ENCODE results near the gene PPP2R2D. TPM values are rescaled to one million over a fixed set of nuclear protein-coding genes. Genes with fewer than 3 reads are reported as not detected.

Gene PPP2R2D
- total RNA-seq, 2 experiments from 2014 or later, result 31.6 to 32.3 TPM

DNA sequence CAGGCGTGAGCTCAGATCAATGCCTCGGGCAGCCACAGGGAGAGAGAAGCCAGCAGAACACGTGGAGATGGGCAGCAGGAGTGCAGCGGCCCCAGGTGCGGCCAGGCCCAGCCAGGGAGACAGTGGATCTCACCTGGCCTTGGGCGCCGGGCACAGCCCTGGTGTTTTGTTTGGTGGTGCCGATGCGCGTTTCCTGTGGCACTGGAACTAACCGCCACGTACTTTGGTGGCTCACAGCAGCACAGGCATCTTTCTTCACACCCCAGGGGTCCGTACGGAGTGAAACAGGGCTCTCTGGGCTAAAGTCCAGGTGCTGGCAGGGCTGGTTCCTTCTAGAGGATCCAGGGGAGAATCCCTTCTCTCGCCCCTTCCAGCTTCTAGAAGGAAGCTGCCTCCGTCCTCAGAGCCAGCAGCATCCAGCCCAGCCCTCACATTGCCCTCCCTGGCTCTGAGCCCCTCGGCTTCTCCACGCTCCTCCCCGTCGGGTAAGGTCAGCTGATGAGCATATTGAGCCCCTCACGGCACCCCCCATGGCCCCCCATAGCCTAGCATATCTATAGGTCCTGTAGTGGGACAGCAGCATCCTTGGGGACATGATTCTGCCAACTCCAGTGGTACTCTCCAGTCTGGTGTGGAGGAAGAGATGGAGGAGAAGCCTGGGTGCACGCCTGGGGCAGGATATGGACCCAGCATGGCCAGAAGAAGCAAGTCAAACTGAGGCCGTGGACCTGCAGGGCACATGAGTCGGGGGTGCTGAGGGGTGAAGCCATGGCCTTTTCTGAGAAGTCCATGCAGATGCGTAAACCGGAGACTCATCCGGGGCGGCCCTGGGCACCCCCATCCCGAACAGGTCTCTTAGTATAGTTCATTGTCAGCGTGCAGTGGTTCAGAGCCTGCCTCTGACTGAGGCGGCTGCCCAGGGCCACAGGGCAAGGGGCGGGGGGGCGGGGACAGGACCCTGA, 43.4 kb upstream of the PPP2R2D start:
- DNase-seq, result no peak
- no peak for ATAC-seq
- H3K36me3 Mint-ChIP-seq (ENCODE audit: low read depth), result no peaks in the 10 kb centered on the region
- ChIA-PET CTCF (no interaction called here), POLR2A (no interaction called here)
- H3K4me1 Mint-ChIP-seq (ENCODE audit: low read depth), result no peaks in the 10 kb centered on the region
- TF ChIP-seq, protein P1, sequence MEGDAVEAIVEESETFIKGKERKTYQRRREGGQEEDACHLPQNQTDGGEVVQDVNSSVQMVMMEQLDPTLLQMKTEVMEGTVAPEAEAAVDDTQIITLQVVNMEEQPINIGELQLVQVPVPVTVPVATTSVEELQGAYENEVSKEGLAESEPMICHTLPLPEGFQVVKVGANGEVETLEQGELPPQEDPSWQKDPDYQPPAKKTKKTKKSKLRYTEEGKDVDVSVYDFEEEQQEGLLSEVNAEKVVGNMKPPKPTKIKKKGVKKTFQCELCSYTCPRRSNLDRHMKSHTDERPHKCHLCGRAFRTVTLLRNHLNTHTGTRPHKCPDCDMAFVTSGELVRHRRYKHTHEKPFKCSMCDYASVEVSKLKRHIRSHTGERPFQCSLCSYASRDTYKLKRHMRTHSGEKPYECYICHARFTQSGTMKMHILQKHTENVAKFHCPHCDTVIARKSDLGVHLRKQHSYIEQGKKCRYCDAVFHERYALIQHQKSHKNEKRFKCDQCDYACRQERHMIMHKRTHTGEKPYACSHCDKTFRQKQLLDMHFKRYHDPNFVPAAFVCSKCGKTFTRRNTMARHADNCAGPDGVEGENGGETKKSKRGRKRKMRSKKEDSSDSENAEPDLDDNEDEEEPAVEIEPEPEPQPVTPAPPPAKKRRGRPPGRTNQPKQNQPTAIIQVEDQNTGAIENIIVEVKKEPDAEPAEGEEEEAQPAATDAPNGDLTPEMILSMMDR (IDR thresholded peaks at IDR 0.05), result no peak
- no peak overlapping the region for H3K27ac Mint-ChIP-seq
- no peaks in the 10 kb centered on the region for H3K9me3 Mint-ChIP-seq
- peaks cover 2% of the 10 kb centered on the region for H3K27me3 Mint-ChIP-seq
- no peak overlapping the region for H3K4me3 Mint-ChIP-seq
- intact Hi-C loops (cut with micrococcal nuclease), result no loop called here

DNA sequence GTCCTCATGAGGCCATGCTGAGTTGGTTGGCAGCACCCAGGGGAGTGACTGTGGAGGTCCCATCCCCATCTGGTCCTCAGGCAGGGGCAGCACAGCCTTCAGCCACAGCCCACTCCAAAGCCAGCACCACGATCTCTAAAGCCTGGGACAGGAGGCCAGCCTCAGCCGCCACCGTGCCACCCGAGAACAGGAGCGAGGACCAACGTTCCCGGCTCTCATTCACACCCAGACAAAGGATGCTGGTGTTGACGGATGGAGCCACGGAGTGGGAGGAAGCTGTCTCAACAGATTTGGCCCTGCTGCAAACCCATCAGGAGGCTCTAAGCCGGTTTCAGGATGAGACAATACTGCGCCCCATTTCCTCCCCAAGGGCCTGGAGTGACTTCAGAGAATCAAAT, 42.7 kb upstream of the PPP2R2D start:
- ChIA-PET CTCF (no interaction called here), POLR2A (no interaction called here)
- DNase-seq, result no peak
- Mint-ChIP-seq H3K27me3 (peaks cover 2% of the 10 kb centered on the region), H3K4me1 (ENCODE audit: low read depth) (no peaks in the 10 kb centered on the region), H3K4me3 (no peak overlapping the region), H3K36me3 (ENCODE audit: low read depth) (no peaks in the 10 kb centered on the region), H3K27ac (no peak overlapping the region), H3K9me3 (no peaks in the 10 kb centered on the region)
- TF ChIP-seq, protein P1 (IDR thresholded peaks at IDR 0.05), result no peak
- no peak for ATAC-seq
- intact Hi-C loops (cut with micrococcal nuclease), result no loop called here

DNA sequence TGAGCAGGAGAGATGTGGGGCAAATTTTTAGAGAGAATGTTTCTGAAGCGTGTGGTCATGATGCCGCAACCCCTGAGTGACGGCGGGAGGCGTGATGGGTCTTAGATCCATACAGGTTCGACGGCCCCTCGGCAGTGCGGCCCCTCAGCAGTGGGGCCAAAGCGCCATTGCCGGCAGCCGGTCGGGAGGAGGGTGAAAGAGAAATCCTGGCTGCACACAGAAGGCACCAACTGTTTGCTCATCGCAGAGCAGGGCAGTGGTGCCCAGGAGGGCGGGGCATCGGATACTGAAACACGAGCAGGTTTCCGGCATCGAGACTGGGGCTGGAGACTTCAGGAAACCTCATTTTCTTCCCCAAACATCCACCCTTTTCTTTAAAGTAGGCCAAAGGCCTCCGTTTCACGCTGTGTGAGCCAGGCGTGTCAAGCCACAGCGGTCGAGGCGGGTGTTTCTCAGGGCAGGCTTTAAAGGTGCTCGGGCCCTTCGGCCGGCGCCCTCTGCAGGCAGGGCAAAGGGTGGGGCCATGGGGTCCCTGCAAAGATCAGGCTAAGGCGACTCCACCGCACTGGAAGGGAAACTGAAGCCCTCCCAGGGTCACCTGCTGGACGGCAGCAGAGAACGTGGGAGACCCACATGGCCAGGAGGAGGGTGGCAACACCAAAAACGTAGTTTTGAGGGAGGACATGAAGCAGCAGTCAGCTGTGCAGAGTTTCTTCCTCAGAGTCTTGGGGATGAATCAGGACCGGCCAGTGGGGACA, 42.0 kb upstream of the PPP2R2D start:
- POLR2A ChIA-PET, result no interaction called here
- Mint-ChIP-seq H3K4me3 (no peak overlapping the region), H3K27me3 (peaks cover 2% of the 10 kb centered on the region), H3K4me1 (ENCODE audit: low read depth) (no peaks in the 10 kb centered on the region), H3K36me3 (ENCODE audit: low read depth) (no peaks in the 10 kb centered on the region), H3K9me3 (no peaks in the 10 kb centered on the region), H3K27ac (no peak overlapping the region)
- ATAC-seq (no peak), DNase-seq (no peak)
- intact Hi-C loops (cut with micrococcal nuclease), result no loop called here
- TF ChIP-seq, protein P1 (IDR thresholded peaks at IDR 0.05), result no peak
- CTCF ChIA-PET, result no interaction called here

DNA sequence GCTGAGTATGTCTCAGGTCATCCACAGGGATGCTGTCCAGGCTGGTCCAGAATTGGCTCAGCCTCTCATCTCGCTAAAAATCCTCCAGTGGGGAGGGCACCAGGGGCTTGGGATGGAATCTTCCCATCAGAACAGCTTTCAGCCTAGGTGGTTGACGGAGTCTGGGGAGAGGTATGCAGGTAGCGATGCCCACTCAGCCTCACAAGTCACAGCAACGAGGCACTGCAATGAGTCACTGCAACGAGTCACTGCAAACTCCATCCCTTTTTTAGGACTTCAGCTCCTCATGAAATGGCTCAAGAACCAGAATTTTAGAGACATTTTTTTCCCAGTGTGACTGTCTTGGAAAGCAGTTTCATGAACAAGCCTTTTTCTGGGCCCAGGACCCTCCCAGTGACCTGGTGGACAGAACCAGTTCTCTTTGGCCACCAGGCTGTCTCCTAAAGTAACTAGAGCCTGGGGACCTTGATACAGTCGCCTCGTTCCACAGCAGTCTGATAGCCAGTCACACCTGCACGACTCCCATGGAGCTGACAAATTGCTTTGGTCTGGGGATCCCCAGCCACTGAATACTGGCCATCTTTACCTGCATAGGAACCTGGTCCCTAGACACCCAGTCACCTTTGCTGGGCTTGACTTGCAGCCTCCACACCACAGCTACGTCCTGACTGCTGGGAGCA, 41.3 kb upstream of the PPP2R2D start:
- CTCF ChIA-PET, result no interaction called here
- DNase-seq, result no peak
- Mint-ChIP-seq H3K36me3 (ENCODE audit: low read depth) (no peaks in the 10 kb centered on the region), H3K27me3 (peaks cover 3% of the 10 kb centered on the region), H3K27ac (no peak overlapping the region), H3K9me3 (no peaks in the 10 kb centered on the region), H3K4me1 (ENCODE audit: low read depth) (no peaks in the 10 kb centered on the region), H3K4me3 (no peak overlapping the region)
- TF ChIP-seq, protein P1 (IDR thresholded peaks at IDR 0.05), result no peak
- intact Hi-C loops (cut with micrococcal nuclease), result no loop called here
- no peak for ATAC-seq
- POLR2A ChIA-PET, result no interaction called here

Data from activated CD8-positive, alpha-beta T cell treated with anti-CD3 and anti-CD28 coated beads for 36 hours (primary cell).